Measurements from ENCODE around the gene UBL4B.

- TF ChIP-seq POLR2A (IDR thresholded peaks at IDR 0.05; ENCODE audit: low read depth, low read length) (no peak), CTCF (IDR thresholded peaks at IDR 0.05; ENCODE audit: extremely low read depth in 1 of 2, insufficient read depth in 1 of 2, low read depth in 1 of 2, low read length in 2 of 2) (no peak), EZH2 (IDR thresholded peaks at IDR 0.05; ENCODE audit: borderline replicate concordance, low read depth, low read length, severe bottlenecking) (no peak)
Observed at GRCh38 chr1:110120960-110121561, 8.8 kb downstream of the UBL4B start.

Data from endothelial cell of umbilical vein (primary cell).